VCaP (cell line): ENCODE measurements around the gene PPARD.
A peak's percentile ranks its signal among the peaks of the same experiment; 100 is the strongest.

ENCODE experiments used
- H3K27ac ChIP-seq: fragments of 450-650 bp; 2 replicates; pipeline ENCODE4 v1.5.1; 2017
- TF ChIP-seq, protein P1 (sequence below): fragments of 450-650 bp; conservative IDR thresholded peaks from 2 replicates; pipeline ENCODE4 v1.5.1; 2017; ENCODE audit warnings: mild to moderate bottlenecking, moderate library complexity

The PPARD gene

DNA sequence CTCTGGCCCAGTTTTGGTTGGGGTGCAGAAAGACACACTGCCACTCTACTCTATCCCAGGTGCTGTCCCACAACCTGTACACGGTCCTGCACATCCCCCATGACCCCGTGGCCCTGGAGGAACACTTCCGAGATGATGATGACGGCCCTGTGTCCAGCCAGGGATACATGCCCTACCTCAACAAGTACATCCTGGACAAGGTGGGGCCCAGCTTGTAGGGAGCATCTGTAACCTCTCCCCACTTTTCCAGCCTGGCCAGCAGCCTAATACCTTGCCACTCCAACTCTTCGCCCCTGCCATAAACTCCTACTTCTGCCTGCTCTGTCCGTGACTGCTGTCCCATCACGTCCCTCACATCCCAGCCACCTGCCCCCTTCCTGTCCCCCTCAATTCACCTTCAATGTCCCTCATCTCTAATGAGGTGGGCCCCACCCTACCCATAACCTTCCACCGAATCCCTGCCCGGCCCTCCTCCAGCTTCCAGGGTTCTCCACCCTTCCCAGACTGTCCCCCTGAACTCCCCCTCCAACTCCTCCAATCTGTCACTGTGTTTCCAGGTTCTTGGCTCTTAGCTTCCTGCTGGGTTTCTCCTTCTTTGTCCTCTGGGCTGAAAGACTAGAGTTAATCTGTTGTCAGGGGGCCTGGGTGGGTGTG, 32.6 kb upstream of the PPARD start:
- H3K27ac ChIP-seq = no peak overlapping the region
- TF ChIP-seq, protein P1, sequence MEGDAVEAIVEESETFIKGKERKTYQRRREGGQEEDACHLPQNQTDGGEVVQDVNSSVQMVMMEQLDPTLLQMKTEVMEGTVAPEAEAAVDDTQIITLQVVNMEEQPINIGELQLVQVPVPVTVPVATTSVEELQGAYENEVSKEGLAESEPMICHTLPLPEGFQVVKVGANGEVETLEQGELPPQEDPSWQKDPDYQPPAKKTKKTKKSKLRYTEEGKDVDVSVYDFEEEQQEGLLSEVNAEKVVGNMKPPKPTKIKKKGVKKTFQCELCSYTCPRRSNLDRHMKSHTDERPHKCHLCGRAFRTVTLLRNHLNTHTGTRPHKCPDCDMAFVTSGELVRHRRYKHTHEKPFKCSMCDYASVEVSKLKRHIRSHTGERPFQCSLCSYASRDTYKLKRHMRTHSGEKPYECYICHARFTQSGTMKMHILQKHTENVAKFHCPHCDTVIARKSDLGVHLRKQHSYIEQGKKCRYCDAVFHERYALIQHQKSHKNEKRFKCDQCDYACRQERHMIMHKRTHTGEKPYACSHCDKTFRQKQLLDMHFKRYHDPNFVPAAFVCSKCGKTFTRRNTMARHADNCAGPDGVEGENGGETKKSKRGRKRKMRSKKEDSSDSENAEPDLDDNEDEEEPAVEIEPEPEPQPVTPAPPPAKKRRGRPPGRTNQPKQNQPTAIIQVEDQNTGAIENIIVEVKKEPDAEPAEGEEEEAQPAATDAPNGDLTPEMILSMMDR = no peak

DNA sequence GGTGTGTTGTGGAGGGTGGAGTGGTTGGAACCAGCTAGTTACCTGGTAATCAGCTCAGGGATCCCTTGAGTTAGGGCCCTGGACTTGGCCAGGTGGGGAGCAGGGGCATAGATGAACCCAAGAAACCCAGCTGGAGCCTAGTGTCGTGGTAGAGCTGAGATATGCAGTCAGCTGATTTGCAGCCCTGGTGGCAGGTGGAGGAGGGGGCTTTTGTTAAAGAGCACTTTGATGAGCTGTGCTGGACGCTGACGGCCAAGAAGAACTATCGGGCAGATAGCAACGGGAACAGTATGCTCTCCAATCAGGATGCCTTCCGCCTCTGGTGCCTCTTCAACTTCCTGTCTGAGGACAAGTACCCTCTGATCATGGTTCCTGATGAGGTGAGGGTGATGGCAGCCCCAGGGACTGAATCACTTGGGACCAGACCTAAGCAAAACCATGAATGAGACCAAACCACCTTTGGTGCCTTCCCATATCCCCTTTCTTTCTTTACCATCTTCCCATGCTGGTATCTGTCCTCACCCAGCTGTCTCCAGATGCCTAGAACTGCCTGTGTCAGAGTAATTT, 32.0 kb upstream of the PPARD start:
- no peak overlapping the region for H3K27ac ChIP-seq
- TF ChIP-seq, protein P1 = no peak

- H3K27ac ChIP-seq = no peak overlapping the region
- TF ChIP-seq, protein P1 = no peak
Measured at GRCh38 chr6:35311390-35312075, 30.8 kb upstream of the PPARD start.

DNA sequence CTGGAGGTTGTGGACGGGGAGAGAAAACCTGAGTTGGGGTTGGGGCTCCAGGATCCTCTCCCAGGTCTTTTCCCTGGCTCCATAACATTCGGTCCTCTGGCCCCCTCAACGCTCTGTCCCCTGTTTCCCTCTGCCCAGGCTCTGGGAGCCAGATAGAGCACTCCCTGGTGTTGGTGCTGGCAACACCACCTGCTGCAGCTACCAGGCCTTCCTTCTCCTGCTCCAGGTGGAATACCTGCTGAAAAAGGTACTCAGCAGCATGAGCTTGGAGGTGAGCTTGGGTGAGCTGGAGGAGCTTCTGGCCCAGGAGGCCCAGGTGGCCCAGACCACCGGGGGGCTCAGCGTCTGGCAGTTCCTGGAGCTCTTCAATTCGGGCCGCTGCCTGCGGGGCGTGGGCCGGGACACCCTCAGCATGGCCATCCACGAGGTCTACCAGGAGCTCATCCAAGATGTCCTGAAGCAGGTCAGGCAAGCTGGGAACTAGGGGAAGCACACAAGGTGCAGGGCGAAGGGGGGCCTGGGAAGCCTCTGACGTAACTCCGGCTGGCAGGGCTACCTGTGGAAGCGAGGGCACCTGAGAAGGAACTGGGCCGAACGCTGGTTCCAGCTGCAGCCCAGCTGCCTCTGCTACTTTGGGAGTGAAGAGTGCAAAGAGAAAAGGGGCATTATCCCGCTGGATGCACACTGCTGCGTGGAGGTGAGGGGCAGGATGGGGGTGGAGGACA, 30.1 kb upstream of the PPARD start:
- TF ChIP-seq, protein P1 = no peak
- H3K27ac ChIP-seq = no peak overlapping the region

DNA sequence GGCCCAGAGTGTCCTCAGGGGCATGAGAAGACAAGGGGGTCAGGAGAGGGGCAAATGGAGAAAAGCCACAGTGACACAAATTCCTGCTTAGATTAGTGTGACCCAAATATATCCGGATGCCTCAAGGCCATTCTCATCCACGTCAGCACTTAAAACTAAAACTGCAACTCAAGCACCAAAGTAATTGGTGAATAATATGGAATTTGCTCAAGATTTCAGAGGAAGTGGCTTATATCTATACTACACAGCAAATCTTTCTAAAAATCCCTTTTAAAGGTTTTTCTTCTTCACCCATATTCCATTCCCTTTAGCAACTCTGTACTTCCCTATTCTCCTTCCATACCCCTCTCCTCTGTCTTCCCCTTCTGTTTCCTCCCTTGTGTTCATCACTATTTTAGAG, 29.6 kb upstream of the PPARD start:
- no peak overlapping the region for H3K27ac ChIP-seq
- TF ChIP-seq, protein P1 = no peak

GRCh38 chr6:35317483-35318195, 24.7 kb upstream of the PPARD start:
- H3K27ac ChIP-seq = peak overlapping the region; percentile 75
- TF ChIP-seq, protein P1 = peak; percentile 12; the same call in 1 of the 2 replicates
